ENCODE measurements around the gene USP6. TPM values are rescaled to one million over a fixed set of nuclear protein-coding genes. Genes with fewer than 3 reads are reported as not detected.
"Not testable (repeated sequence)": the region's sequence is repeated elsewhere in the genome, so short reads cannot be mapped to it uniquely, and the experiment has no call there.

Gene USP6
- total RNA-seq, 2 donors from 2014 or later: 0.13 TPM

DNA sequence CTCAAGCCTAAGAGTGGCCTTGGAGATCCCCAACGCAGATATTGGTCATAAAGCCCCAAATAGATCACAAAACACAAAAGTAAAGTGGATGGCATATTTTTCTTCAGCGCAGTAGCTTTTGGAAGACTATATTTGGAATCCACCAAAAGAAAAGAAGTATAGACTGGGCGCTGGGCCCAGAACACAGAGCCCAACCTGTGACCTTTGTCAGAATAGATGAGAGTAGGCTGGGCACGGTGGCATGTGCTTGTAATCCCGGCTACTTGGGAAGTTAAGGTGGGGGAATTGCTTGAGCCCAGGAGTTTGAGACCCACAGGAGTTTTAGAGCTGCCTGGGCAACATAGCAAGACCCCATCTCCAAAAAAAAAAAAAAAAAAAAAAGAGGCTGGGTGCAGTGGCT is 104.2 kb downstream of the USP6 start:
- Histone ChIP-seq H3K27ac (ENCODE audit: low read depth, low read length) (no peak overlapping the region), H3K4me1 (ENCODE audit: control insufficient read depth, insufficient read depth, low read length) (no peaks in the 10 kb centered on the region), H3K36me3 (ENCODE audit: control insufficient read depth, insufficient read depth, low read length) (no peaks in the 10 kb centered on the region), H3K9me3 (ENCODE audit: control insufficient read depth, low read length) (no peaks in the 10 kb centered on the region), H3K9ac (ENCODE audit: extremely low read depth, low read length, poor library complexity, severe bottlenecking) (no peak overlapping the region), H3K27me3 (ENCODE audit: control insufficient read depth, insufficient read depth, low read length, poor library complexity, severe bottlenecking) (no peaks in the 10 kb centered on the region), H3K4me3 (ENCODE audit: low read length) (no peak overlapping the region)
- Mint-ChIP-seq H3K36me3 (ENCODE audit: low read depth) (peaks cover 5% of the 10 kb centered on the region), H3K4me1 (no peaks in the 10 kb centered on the region), H3K27me3 (ENCODE audit: insufficient read depth) (no peaks in the 10 kb centered on the region), H3K27ac (peak overlapping the region; percentile 49), H3K9me3 (no peaks in the 10 kb centered on the region), H3K4me3 (no peak overlapping the region)
- no peak for DNase-seq
- TF ChIP-seq, protein P1, sequence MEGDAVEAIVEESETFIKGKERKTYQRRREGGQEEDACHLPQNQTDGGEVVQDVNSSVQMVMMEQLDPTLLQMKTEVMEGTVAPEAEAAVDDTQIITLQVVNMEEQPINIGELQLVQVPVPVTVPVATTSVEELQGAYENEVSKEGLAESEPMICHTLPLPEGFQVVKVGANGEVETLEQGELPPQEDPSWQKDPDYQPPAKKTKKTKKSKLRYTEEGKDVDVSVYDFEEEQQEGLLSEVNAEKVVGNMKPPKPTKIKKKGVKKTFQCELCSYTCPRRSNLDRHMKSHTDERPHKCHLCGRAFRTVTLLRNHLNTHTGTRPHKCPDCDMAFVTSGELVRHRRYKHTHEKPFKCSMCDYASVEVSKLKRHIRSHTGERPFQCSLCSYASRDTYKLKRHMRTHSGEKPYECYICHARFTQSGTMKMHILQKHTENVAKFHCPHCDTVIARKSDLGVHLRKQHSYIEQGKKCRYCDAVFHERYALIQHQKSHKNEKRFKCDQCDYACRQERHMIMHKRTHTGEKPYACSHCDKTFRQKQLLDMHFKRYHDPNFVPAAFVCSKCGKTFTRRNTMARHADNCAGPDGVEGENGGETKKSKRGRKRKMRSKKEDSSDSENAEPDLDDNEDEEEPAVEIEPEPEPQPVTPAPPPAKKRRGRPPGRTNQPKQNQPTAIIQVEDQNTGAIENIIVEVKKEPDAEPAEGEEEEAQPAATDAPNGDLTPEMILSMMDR (conservative IDR thresholded peaks at IDR 0.05): no peak
- WGBS, 2 experiments (ENCODE audit: insufficient coverage in 1 of 2, insufficient read length in 1 of 2): 97 to 100% methylated on average over 2 to 5 of the region's 5 CpGs

DNA sequence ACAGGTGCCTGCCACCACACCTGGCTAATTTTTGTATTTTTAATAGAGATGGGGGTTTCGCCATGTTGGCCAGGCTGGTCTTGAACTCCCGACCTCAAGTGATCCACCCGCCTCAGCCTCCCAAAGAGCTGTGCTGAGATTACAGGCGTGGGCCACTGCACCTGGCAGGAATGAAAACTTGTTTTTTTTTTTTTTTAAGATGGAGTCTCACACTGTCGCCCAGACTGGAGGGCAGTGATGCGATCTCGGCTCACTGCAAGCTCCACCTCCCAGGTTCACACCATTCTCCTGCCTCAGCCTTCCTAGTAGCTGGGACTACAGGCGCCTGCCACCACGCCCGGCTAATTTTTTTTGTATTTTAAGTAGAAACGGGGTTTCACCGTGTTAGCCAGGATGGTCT is 106.1 kb downstream of the USP6 start:
- not testable (repeated sequence) for DNase-seq; H3K27ac Mint-ChIP-seq; H3K4me3 Mint-ChIP-seq; H3K4me3 ChIP-seq (ENCODE audit: low read length); H3K27me3 Mint-ChIP-seq (ENCODE audit: insufficient read depth); H3K27ac ChIP-seq (ENCODE audit: low read depth, low read length); H3K9ac ChIP-seq (ENCODE audit: extremely low read depth, low read length, poor library complexity, severe bottlenecking); H3K27me3 ChIP-seq (ENCODE audit: control insufficient read depth, insufficient read depth, low read length, poor library complexity, severe bottlenecking); H3K36me3 Mint-ChIP-seq (ENCODE audit: low read depth); H3K36me3 ChIP-seq (ENCODE audit: control insufficient read depth, insufficient read depth, low read length); H3K9me3 Mint-ChIP-seq; H3K4me1 Mint-ChIP-seq; H3K4me1 ChIP-seq (ENCODE audit: control insufficient read depth, insufficient read depth, low read length); H3K9me3 ChIP-seq (ENCODE audit: control insufficient read depth, low read length)
- WGBS, 2 experiments (ENCODE audit: insufficient coverage in 1 of 2, insufficient read length in 1 of 2): 95 to 100% methylated on average over 8 to 12 of the region's 12 CpGs

Other genes with a start within 250 kb of the USP6 start
- 1 to 10 TPM in 1 of 2 donors, under 1 TPM in 1; 0.82 to 4.8 TPM for gene C17orf107, start 216.5 kb upstream of the USP6 start, total RNA-seq
- gene CHRNE, start 212.9 kb upstream of the USP6 start, total RNA-seq: 1 to 10 TPM in 1 of 2 donors, under 1 TPM in 1; 0.71 to 1.2 TPM
- gene GP1BA, start 183.8 kb upstream of the USP6 start, total RNA-seq: not detected
- gene SLC25A11, start 176.0 kb upstream of the USP6 start, total RNA-seq: 10 to 100 TPM; 59.9 to 76.9 TPM
- 100 to 1,000 TPM; 120 to 123 TPM for gene RNF167, start 175.8 kb upstream of the USP6 start, total RNA-seq
- 100 to 1,000 TPM; 880 to 935 TPM for gene PFN1, start 167.5 kb upstream of the USP6 start, total RNA-seq
- gene ENO3, start 164.9 kb upstream of the USP6 start, total RNA-seq: 10 to 100 TPM; 34.1 to 53.6 TPM
- 10 to 100 TPM; 81.1 to 84.4 TPM for gene SPAG7, start 148.2 kb upstream of the USP6 start, total RNA-seq
- gene CAMTA2, start 128.4 kb upstream of the USP6 start, total RNA-seq: 10 to 100 TPM; 13.6 to 24.8 TPM
- gene INCA1, start 118.5 kb upstream of the USP6 start, total RNA-seq: 1 to 10 TPM in 1 of 2 donors, under 1 TPM in 1; 0.99 to 1.7 TPM
- gene KIF1C, start 118.1 kb upstream of the USP6 start, total RNA-seq: 100 to 1,000 TPM; 108 to 133 TPM
- gene SLC52A1, start 80.6 kb upstream of the USP6 start, total RNA-seq: under 1 TPM in 1 of 2 donors, not detected in 1; 0.13 TPM
- gene ZFP3, start 37.6 kb upstream of the USP6 start, total RNA-seq: 1 to 10 TPM in 1 of 2 donors, under 1 TPM in 1; 0.09 to 1.3 TPM
- gene ZNF232, start 4.2 kb upstream of the USP6 start, total RNA-seq: 10 to 100 TPM; 27.2 to 32.1 TPM
- gene ZNF594, start 75.8 kb downstream of the USP6 start, total RNA-seq: 10 to 100 TPM; 13.9 to 15.5 TPM
- gene SCIMP, start 118.8 kb downstream of the USP6 start, total RNA-seq: not detected
- gene RABEP1, start 166.3 kb downstream of the USP6 start, total RNA-seq: 10 to 100 TPM; 32.2 to 32.8 TPM